ENCODE data around the gene VCL.

DNA sequence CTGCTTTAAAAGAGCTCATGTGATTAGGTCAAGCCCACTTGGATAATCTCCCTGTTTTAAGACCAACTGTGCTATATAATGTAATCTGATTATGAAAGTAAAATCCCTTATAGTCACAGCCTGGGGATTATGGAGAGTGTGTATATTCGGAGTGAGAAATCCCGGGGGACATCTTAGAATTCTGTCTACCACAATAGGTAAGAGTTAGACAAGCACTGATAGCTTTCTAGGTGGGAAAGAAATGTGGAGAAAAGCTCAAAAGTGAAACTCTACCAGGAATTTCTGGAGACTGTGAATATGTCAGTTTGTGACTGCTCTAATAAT lies 2.9 kb upstream of the VCL start:
- TF ChIP-seq POLR2AphosphoS5 (IDR thresholded peaks at IDR 0.05; ENCODE audit: borderline replicate concordance, low read depth, low read length) (no peak), EZH2 (IDR thresholded peaks at IDR 0.05) (no peak), FOXP2 (optimal IDR thresholded peaks at IDR 0.05; ENCODE audit: control extremely low read depth, extremely low read length, insufficient read depth) (no peak)

Measured in SK-N-MC (cell line).